ENCODE results near the gene DNAJB5.
"Not testable (repeated sequence)": the region's sequence is repeated elsewhere in the genome, so short reads cannot be mapped to it uniquely, and the experiment has no call there.

DNAJB5 gene

GRCh38 chr9:35000535-35001284 is 11.2 kb downstream of the DNAJB5 start:
- DNase-seq (ENCODE audit: low read depth) = no peak

GRCh38 chr9:35001285-35001677 is 11.7 kb downstream of the DNAJB5 start:
- no peak for DNase-seq (ENCODE audit: low read depth)

- no peak for DNase-seq (ENCODE audit: low read depth)
Measured at GRCh38 chr9:35001803-35002502, 12.4 kb downstream of the DNAJB5 start.

- no peak for DNase-seq (ENCODE audit: low read depth)
Measured at GRCh38 chr9:35002623-35003022, 13.1 kb downstream of the DNAJB5 start.

GRCh38 chr9:35004299-35004698 is 14.8 kb downstream of the DNAJB5 start:
- DNase-seq (ENCODE audit: low read depth) = not testable (repeated sequence)

- no peak for DNase-seq (ENCODE audit: low read depth)
Measured at GRCh38 chr9:35010351-35010958, 20.9 kb downstream of the DNAJB5 start.

GRCh38 chr9:35014517-35014916 is 25.0 kb downstream of the DNAJB5 start:
- DNase-seq (ENCODE audit: low read depth) = no peak

- not testable (repeated sequence) for DNase-seq (ENCODE audit: low read depth)
Measured at GRCh38 chr9:35023443-35023842, 33.9 kb downstream of the DNAJB5 start.

GRCh38 chr9:35026671-35027070 is 37.1 kb downstream of the DNAJB5 start:
- no peak for DNase-seq (ENCODE audit: low read depth)

- no peak for DNase-seq (ENCODE audit: low read depth)
Measured at GRCh38 chr9:35027374-35027773, 37.8 kb downstream of the DNAJB5 start.

GRCh38 chr9:35027860-35028259 is 38.3 kb downstream of the DNAJB5 start:
- DNase-seq (ENCODE audit: low read depth) = no peak

- DNase-seq (ENCODE audit: low read depth) = no peak
Measured at GRCh38 chr9:35028341-35028740, 38.8 kb downstream of the DNAJB5 start.

- DNase-seq (ENCODE audit: low read depth) = no peak
Measured at GRCh38 chr9:35029241-35029640, 39.7 kb downstream of the DNAJB5 start.

GRCh38 chr9:35029852-35030251 is 40.3 kb downstream of the DNAJB5 start:
- no peak for DNase-seq (ENCODE audit: low read depth)

GRCh38 chr9:35033101-35033500 is 43.6 kb downstream of the DNAJB5 start:
- no peak for DNase-seq (ENCODE audit: low read depth)

- peak; percentile 3 for DNase-seq (ENCODE audit: low read depth)
Measured at GRCh38 chr9:35035851-35036701, 46.5 kb downstream of the DNAJB5 start.

GRCh38 chr9:35042081-35042604 is 52.6 kb downstream of the DNAJB5 start:
- no peak for DNase-seq (ENCODE audit: low read depth)

- no peak for DNase-seq (ENCODE audit: low read depth)
Measured at GRCh38 chr9:35042891-35043545, 53.5 kb downstream of the DNAJB5 start.

- no peak for DNase-seq (ENCODE audit: low read depth)
Measured at GRCh38 chr9:35044071-35044470, 54.5 kb downstream of the DNAJB5 start.

Data from activated T-cell treated with anti-CD3 and anti-CD28 coated beads for 24 hours (primary cell).